GM12891 (cell line): Measurements from ENCODE around the gene ATRNL1.

Experiments used
- POLR2A ChIP-seq: IDR thresholded peaks from 2 replicates; pipeline ENCODE4 v1.6.1; 2011; ENCODE audit warnings: low read depth, low read length, control low read depth
- POLR2AphosphoS5 ChIP-seq: IDR thresholded peaks from 2 replicates; pipeline ENCODE4 v1.6.1; 2011; ENCODE audit warnings: low read depth, low read length, control low read depth
- POU2F2 ChIP-seq: IDR thresholded peaks from 2 replicates; pipeline ENCODE4 v1.6.1; 2011; ENCODE audit warnings: low read depth, mild to moderate bottlenecking, control low read depth, low read length, moderate library complexity
- SPI1 ChIP-seq: IDR thresholded peaks from 2 replicates; pipeline ENCODE4 v1.6.1; 2011; ENCODE audit warnings: low read depth, low read length, control low read depth
- TAF1 ChIP-seq: IDR thresholded peaks from 2 replicates; pipeline ENCODE4 v1.6.1; 2011; ENCODE audit warnings: low read depth, low read length, control low read depth

- TF ChIP-seq POLR2A = no peak
- no peak for TF ChIP-seq POLR2AphosphoS5
- TF ChIP-seq TAF1 = no peak
- TF ChIP-seq SPI1 = no peak
- TF ChIP-seq POU2F2 = no peak
These were observed 817.0 kb downstream of the ATRNL1 start for GRCh38 chr10:115909962-115910731.
